ENCODE results near the gene SRPX2.

Gene SRPX2

DNA sequence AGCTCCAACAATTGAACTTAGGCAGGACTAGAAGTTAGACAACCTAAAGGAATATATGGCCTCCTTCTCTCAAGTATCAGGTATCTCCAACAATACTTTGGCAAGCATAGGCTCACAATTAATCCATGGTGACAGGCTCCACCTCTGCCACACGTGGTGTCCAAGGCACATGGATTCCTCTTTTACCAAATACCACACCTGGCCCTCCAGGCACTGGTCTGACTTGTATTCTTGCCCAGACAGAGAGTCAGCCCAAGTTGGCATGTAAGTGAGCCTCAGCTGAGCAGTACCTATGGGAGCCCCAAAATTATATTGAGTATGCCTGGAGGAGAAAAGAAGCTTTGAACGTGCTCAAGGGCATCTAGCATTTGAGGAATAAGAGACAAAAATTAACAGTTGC is 19.6 kb downstream of the SRPX2 start:
- no peak overlapping the region for H3K4me3 ChIP-seq (ENCODE audit: low read length)
- TF ChIP-seq ZNF274 (IDR thresholded peaks at IDR 0.05; ENCODE audit: low read depth, low read length) = no peak

DNA sequence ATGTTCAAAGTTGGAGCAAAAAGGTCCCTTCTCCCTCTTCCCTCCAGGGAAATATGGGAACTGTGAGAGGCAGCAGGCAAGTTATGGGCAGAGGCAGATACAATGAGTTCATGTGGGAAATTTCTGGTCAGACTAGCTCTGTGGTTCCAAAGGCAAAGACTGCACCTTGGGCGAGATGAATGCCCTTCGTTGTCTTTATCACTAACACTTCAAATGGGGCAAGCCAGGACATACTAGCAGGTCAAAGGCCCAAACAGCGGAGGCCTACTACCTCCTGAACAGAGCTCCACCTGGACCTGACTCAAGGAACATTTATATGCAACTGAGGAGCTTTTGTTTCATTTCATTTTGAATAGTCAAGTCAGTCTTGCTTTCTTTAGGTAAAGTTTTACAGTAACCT is 29.0 kb downstream of the SRPX2 start:
- no peak overlapping the region for H3K4me3 ChIP-seq (ENCODE audit: low read length)
- TF ChIP-seq ZNF274 (IDR thresholded peaks at IDR 0.05; ENCODE audit: low read depth, low read length) = no peak

DNA sequence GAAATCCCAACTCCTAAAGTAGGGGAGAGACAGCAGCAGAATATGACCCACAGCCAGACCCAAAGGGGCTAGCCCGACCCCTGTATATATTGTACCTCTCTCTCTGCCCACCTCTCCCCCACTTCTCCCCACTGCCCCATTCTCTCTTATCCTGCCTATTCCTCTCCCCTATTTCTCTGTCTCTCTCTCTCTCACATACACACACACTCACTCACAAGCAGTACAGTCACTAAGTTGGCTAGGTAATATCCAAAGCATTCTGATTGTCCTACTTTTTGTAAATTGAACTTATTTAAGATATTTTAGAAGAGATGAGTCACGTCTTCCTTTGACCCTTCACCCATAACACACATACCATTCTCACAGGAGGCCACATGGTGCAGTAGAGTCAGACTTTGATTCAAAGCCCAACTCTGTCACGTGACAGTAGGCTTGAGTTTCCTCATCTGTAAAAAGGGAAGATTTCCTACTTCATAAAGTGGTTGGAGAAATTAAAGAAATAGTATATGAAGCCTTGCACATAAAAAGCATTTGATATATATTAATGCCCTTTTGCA is 29.5 kb downstream of the SRPX2 start:
- H3K4me3 ChIP-seq (ENCODE audit: low read length) = no peak overlapping the region
- TF ChIP-seq ZNF274 (IDR thresholded peaks at IDR 0.05; ENCODE audit: low read depth, low read length) = no peak

DNA sequence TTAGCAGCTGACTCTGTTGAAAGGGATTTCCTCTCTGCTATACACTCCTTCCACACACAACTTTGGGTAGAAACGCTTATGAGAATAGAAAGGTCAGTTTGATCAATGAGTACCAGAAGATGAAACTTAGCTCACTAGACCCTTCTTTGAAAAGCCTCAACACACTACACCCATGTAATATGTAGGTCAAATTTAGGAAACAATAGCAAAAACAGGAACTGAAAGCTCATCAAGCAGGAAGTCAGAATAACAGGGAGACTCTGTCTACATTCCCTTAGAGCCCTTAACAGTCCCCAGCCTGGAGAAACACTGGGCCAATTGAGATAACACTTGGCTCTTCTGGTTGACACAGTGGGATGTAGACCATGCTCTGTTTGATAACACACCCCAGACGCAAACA is 30.7 kb downstream of the SRPX2 start:
- no peak for TF ChIP-seq ZNF274 (IDR thresholded peaks at IDR 0.05; ENCODE audit: low read depth, low read length)
- H3K4me3 ChIP-seq (ENCODE audit: low read length) = no peak overlapping the region

DNA sequence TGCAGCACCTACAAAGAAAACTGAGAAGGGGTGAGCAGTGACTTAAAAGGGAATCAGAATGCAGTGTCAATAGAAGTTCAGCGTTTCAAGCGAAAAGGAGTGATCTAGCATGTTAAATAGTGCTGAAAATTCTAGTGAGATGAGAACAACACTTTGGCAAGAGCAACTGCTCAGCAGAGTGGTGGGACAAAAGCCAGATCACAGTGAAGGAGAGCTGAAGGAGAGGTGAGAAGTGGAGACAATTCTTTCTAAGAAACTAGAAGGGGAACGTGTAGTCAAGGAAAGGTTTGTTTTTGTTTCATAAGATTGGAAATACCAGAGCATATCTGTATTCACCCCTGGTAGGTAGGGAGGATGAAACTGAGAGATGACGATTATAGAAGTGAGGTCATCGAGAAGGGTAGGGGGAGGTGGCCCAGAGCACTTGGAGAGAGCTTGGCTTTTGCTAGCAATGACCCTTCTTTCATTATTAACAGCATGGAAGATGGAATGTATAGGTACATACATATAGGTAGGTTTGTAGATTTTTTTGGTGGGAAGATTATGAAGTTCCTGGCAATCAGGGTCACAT is 33.7 kb downstream of the SRPX2 start:
- H3K4me3 ChIP-seq (ENCODE audit: low read length) = no peak overlapping the region
- no peak for TF ChIP-seq ZNF274 (IDR thresholded peaks at IDR 0.05; ENCODE audit: low read depth, low read length)

DNA sequence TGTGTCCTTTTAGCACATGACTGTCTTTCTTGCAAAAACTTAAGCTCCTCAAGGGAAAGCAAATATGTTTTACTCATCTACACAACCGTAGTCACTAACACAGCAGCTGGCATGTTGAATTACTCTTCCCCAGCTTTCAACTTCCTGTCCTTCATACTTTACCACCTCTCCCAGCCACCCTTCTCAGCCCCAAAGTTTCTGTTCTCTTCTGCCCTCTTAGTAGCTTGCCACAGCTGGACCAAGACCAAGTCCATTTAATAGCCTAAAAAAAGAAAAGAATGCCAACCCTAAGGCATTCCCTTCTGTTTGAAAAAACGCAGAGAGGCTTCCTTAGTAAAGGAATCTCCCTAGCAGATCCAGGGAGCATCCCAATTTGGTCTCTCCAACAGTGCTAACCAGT is 36.8 kb downstream of the SRPX2 start:
- no peak overlapping the region for H3K4me3 ChIP-seq (ENCODE audit: low read length)
- no peak for TF ChIP-seq ZNF274 (IDR thresholded peaks at IDR 0.05; ENCODE audit: low read depth, low read length)

DNA sequence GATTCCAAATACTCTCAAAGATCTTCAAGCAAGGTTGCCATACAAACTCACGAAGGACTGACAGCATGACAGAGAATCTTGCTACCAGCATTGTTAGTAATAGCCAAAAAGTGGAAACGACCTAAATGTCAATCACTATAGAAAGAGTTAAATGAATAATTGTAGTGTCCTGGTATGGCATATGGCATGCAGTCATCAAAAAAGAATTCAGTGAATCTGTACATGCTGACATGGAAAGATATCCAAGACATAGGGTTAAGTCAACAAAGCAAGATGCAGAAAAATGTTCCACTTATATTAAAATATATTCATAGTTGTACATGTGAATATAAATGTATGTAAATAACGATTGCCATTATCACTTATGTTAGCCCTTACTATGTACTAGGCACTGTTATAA is 37.6 kb downstream of the SRPX2 start:
- H3K4me3 ChIP-seq (ENCODE audit: low read length) = no peak overlapping the region
- TF ChIP-seq ZNF274 (IDR thresholded peaks at IDR 0.05; ENCODE audit: low read depth, low read length) = no peak

DNA sequence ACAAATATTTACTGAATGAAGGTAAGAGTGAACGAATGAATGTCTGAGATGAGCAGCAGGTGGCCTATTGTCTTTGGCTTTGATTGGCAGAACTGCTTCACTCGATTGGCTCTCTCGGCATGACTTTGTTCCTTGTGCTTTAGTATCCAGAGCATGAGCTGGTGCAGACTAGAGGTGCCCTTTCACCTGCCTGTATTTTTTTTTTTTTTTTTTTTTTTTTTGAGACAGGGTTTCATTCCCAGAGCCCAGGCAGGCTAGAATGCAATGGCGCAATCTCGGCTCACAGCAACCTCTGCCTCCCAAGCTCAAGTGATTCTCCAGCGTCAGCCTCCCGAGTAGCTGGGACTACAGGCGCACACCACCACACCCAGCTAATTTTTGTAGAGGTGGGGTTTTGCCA is 38.9 kb downstream of the SRPX2 start:
- no peak overlapping the region for H3K4me3 ChIP-seq (ENCODE audit: low read length)
- TF ChIP-seq ZNF274 (IDR thresholded peaks at IDR 0.05; ENCODE audit: low read depth, low read length) = no peak

DNA sequence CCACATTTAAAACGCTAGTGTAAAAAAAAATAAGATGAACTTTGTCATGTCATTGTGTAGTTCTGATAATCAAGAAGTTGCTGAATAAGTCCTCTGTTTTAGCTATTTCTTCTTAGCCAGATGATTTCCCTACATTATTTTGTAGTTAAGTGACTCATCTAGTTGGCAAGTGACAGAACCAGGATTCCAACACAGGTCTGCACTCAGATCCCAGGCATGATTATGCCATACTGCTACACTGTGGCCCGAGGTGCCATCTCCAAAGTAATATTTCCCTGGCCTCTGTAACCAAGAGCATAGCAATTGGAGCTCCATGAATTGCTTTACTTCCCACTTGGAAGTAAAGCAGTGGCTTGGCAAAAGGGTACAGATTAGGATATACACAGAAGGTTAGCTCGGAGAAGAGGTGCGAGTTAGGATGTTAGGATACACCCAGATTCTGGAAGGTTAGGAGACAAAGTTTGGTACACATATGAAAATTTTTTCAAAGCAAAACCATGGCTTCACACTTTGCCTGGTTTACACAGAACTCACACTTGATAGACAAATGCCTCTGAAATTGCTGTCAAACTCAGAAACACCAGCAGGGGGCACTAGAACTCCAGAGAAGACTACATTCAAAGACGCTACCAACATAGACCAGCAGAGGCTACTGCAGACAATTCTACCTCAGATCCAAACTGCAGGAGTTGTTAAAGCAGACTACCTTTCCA is 41.4 kb downstream of the SRPX2 start:
- TF ChIP-seq ZNF274 (IDR thresholded peaks at IDR 0.05; ENCODE audit: low read depth, low read length) = no peak
- no peak overlapping the region for H3K4me3 ChIP-seq (ENCODE audit: low read length)

DNA sequence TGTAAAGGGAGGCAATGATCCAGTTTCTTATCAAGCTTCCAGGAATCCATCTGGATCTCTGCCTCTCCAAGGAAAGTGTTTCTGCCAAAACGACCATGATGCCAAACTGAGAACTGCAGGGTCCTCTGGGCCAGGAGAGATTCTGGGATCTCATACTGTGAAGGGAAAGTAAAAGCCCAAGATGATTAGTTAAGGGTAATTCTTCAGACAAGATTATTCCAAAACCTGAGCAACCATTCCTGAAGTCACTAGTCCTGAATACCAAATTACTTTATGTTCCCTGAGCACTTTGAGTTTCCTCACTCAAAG is 42.0 kb downstream of the SRPX2 start:
- H3K4me3 ChIP-seq (ENCODE audit: low read length) = no peak overlapping the region
- TF ChIP-seq ZNF274 (IDR thresholded peaks at IDR 0.05; ENCODE audit: low read depth, low read length) = no peak

DNA sequence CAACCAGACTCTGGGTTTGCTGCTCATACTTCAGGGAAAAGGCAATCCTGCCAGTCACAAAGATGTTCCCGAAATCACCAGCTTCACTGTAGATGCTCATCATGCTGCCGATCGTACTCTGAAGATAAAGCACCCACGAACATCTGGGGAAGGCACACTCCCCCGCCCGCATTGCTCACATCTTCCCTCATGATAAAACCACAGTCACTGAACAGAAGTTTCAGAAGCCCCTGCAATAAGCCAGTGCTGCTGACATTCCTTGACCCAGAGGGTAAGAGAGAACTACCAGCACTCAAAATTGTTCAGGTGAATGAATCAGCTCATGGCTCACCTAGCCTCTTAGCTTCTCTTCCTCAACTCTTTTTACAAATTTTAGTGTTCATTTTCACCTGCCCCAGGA is 43.1 kb downstream of the SRPX2 start:
- no peak overlapping the region for H3K4me3 ChIP-seq (ENCODE audit: low read length)
- TF ChIP-seq ZNF274 (IDR thresholded peaks at IDR 0.05; ENCODE audit: low read depth, low read length) = no peak

DNA sequence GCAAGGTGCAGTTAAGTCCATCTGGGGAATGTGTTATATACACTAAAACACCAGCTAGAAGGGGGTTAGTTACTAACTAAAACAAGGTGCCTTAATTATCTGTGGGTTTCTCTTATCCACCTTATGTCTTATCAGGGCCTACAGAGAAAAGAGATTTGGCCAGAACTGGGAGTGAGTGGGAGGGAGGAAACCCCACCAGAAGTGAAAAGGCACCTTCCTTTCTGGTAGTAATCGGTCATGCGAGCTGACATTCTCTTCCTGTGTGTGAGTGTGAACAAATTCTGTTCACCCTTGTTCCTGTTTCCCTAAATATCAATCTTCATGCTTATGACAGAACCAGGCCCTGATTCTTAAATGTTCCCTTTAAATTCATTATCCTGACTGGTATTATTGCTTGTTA is 43.5 kb downstream of the SRPX2 start:
- no peak for TF ChIP-seq ZNF274 (IDR thresholded peaks at IDR 0.05; ENCODE audit: low read depth, low read length)
- no peak overlapping the region for H3K4me3 ChIP-seq (ENCODE audit: low read length)

DNA sequence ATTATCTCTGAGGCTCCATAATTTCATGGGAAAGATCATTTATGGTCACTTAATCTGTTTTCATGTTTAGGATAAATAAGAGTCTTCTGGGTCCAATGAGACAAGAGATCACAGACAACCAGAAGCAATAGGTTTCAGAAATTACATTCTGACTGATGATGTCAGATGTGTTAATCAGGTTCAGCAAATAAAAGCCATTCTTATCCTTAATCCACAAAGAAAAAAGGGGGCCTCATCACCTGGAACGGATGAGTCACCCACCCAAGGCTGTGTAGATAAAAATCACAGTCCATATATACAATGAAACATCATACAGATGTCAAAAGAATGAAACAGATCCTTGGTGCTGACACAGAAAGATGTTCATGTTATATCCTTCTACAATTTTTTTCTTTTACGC is 51.3 kb downstream of the SRPX2 start:
- no peak overlapping the region for H3K4me3 ChIP-seq (ENCODE audit: low read length)
- no peak for TF ChIP-seq ZNF274 (IDR thresholded peaks at IDR 0.05; ENCODE audit: low read depth, low read length)

DNA sequence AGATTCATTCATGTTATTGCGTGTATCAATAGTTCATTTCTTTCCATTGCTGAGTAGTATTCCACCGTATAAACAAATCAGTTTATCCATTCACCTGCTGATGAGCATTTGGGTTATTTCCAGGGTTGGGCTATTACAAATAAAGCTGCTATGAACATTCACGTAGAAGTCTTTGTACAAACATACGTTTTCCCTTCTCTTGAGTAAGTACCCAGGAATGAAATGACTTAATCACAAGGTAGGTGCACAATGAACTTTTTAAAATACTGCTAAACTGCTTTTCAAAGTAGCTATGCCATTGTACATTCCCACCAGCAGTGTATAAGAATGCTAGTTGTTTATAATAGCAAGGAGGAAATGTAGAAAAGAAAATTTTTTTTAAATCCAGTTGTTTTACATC is 52.0 kb downstream of the SRPX2 start:
- TF ChIP-seq ZNF274 (IDR thresholded peaks at IDR 0.05; ENCODE audit: low read depth, low read length) = no peak
- no peak overlapping the region for H3K4me3 ChIP-seq (ENCODE audit: low read length)

DNA sequence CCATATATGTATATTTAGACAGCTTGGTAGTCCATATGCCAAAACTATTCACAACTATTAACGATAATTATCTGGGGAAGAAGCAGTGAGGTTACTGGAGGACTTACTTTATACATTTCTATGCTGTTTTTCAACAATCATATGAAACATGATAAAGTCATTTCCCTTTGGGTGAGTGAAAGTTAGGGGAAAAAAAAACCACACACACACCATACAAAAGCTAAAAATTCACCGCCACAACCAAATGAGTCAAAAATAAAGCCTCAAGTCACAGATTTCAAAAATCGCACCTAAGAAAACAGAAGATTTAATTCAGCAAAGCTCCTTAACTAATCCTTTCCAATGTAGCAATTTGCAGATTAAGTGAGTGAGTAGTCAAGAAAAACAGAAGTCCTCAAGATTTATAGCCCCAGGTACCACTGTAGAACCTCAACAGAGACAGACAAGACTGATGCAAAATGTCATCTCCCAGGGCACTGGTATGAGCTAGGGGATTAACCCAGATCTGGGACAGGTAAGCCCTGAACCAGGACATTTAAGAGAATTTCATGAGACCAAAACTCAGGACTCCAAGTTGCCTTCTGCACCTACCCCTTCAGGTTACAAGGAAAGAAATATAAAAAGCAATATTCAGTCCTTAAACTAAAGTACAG is 52.8 kb downstream of the SRPX2 start:
- TF ChIP-seq ZNF274 (IDR thresholded peaks at IDR 0.05; ENCODE audit: low read depth, low read length) = no peak
- H3K4me3 ChIP-seq (ENCODE audit: low read length) = no peak overlapping the region
